ENCODE results near the gene ANO1. TPM values are rescaled to one million over a fixed set of nuclear protein-coding genes. Genes with fewer than 3 reads are reported as not detected.

The ANO1 gene
- total RNA-seq, 1 donor from 2014 or later, result 1.1 TPM

DNA sequence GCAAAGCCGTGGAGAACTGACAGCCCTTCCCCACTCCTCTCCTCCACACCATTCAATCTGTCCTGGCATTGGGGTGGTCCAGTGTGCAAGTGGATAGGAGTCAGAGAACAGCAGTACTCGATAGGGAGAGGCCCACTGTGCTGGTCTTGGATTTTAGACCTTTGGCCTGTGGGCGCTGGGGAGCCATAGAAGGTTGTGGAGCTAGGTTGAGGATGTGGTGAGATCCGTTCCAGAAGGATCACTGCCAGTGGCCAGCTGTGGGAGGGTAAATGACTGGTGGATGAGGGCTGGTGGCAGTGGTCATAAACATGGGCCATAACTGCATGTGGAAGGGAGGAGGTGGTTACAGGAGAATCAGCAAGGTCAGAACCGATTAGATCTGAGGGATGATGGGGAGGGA is 28.6 kb downstream of the ANO1 start:
- DNase-seq (ENCODE audit: low read depth), result no peak
- Histone ChIP-seq H3K36me3 (ENCODE audit: control insufficient read depth, insufficient read depth, low read length) (no peaks in the 10 kb centered on the region), H3K27me3 (ENCODE audit: control insufficient read depth, insufficient read depth, low read length) (peaks cover 45% of the 10 kb centered on the region), H3K4me3 (ENCODE audit: low read depth, low read length) (no peak overlapping the region)
- TF ChIP-seq CTCF (IDR thresholded peaks at IDR 0.05; ENCODE audit: insufficient read depth, low read length, poor library complexity, severe bottlenecking), result no peak

DNA sequence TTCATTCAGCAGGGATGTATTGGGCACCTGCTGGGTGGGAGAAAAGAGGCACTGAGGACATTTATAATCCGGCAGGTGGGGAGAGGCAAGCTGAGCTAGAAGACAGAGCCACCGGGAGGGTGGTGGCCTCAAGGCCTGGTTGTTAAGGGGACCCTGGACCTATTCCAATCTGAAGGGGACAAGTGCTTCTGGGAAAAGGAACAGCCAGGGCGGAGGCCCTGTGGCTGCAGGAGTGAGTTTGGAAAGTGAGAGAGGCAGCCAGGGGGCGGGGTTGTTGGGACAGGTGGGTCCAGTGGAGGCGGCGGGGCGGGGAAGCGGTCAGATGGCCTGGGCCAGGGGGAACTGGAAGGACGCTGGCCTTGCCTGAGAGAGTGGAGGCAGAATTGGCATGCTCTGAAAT is 29.1 kb downstream of the ANO1 start:
- no peak for DNase-seq (ENCODE audit: low read depth)
- Histone ChIP-seq H3K27me3 (ENCODE audit: control insufficient read depth, insufficient read depth, low read length) (peaks cover 48% of the 10 kb centered on the region), H3K36me3 (ENCODE audit: control insufficient read depth, insufficient read depth, low read length) (no peaks in the 10 kb centered on the region), H3K4me3 (ENCODE audit: low read depth, low read length) (no peak overlapping the region)
- no peak for TF ChIP-seq CTCF (IDR thresholded peaks at IDR 0.05; ENCODE audit: insufficient read depth, low read length, poor library complexity, severe bottlenecking)

GRCh38 chr11:70107756-70108155 is 29.6 kb downstream of the ANO1 start:
- no peak for TF ChIP-seq CTCF (IDR thresholded peaks at IDR 0.05; ENCODE audit: insufficient read depth, low read length, poor library complexity, severe bottlenecking)
- Histone ChIP-seq H3K36me3 (ENCODE audit: control insufficient read depth, insufficient read depth, low read length) (no peaks in the 10 kb centered on the region), H3K4me3 (ENCODE audit: low read depth, low read length) (no peak overlapping the region), H3K27me3 (ENCODE audit: control insufficient read depth, insufficient read depth, low read length) (peaks cover 48% of the 10 kb centered on the region)
- no peak for DNase-seq (ENCODE audit: low read depth)

GRCh38 chr11:70108250-70108649 is 30.1 kb downstream of the ANO1 start:
- H3K4me3 ChIP-seq (ENCODE audit: low read depth, low read length), result no peak overlapping the region
- H3K27me3 ChIP-seq (ENCODE audit: control insufficient read depth, insufficient read depth, low read length), result peaks cover 48% of the 10 kb centered on the region
- no peak for DNase-seq (ENCODE audit: low read depth)
- H3K36me3 ChIP-seq (ENCODE audit: control insufficient read depth, insufficient read depth, low read length), result no peaks in the 10 kb centered on the region
- TF ChIP-seq CTCF (IDR thresholded peaks at IDR 0.05; ENCODE audit: insufficient read depth, low read length, poor library complexity, severe bottlenecking), result no peak

DNA sequence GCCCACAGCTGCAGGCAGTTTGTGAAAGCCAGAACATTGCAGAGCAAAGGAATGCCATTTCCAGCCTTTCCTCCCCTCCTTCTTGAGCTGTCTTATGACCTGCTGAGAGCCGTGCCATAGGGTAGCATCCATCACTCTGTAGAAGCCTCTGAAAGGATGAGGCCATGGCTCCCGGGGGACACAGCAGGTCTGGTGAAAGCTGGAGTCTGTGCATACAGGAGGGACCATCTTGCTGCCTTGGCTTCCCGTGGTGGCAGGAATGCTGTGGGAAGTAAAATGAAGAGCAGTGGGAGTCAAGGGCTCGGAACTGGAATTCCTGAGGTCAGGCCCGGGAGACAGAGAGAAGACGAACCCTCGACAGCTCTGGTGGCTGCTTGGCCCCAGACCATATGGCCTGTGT is 30.9 kb downstream of the ANO1 start:
- TF ChIP-seq CTCF (IDR thresholded peaks at IDR 0.05; ENCODE audit: insufficient read depth, low read length, poor library complexity, severe bottlenecking), result no peak
- Histone ChIP-seq H3K27me3 (ENCODE audit: control insufficient read depth, insufficient read depth, low read length) (peaks cover 44% of the 10 kb centered on the region), H3K4me3 (ENCODE audit: low read depth, low read length) (no peak overlapping the region), H3K36me3 (ENCODE audit: control insufficient read depth, insufficient read depth, low read length) (no peaks in the 10 kb centered on the region)
- DNase-seq (ENCODE audit: low read depth), result no peak

DNA sequence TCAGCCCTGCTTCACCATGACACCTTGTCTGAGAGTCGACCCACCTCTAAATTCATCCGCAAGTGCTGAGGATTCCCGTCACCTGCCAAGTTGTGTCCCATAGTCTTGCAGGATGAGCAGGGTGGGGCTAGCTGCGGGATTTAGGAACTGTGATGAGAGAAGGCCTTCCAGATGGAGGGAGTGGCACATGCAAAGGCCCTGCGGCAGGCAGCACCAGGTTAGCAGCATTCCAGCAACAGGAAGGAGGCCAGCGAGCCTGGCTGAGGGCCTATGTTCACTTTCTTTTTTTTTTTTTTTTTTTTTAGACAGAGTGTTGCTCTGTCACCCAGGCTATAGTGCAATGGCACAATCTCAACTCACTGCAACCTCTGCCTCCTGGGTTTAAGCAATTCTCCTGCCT is 31.8 kb downstream of the ANO1 start:
- no peak for DNase-seq (ENCODE audit: low read depth)
- H3K27me3 ChIP-seq (ENCODE audit: control insufficient read depth, insufficient read depth, low read length), result peaks cover 43% of the 10 kb centered on the region
- H3K36me3 ChIP-seq (ENCODE audit: control insufficient read depth, insufficient read depth, low read length), result no peaks in the 10 kb centered on the region
- H3K4me3 ChIP-seq (ENCODE audit: low read depth, low read length), result no peak overlapping the region
- TF ChIP-seq CTCF (IDR thresholded peaks at IDR 0.05; ENCODE audit: insufficient read depth, low read length, poor library complexity, severe bottlenecking), result no peak
